D721Med (cell line): ENCODE results near the gene RNF39.

Experiments used
- DNase-seq: peaks from one replicate; pipeline ENCODE4 v3.0.0; 2011; ENCODE audit warnings: low spot score; ENCODE audit not compliant: insufficient read length
- FAIRE-seq: peaks from 2 replicates; lab custom pipeline; 2011; peaks lifted over from hg19 to GRCh38; lab: Jason Lieb, UNC
- TF ChIP-seq, protein P1 (sequence below): IDR thresholded peaks from 2 replicates; pipeline ENCODE4 v1.5.1; 2012; ENCODE audit warnings: mild to moderate bottlenecking, control low read depth; ENCODE audit not compliant: insufficient read depth; ENCODE audit errors: missing control alignments

Gene RNF39

DNA sequence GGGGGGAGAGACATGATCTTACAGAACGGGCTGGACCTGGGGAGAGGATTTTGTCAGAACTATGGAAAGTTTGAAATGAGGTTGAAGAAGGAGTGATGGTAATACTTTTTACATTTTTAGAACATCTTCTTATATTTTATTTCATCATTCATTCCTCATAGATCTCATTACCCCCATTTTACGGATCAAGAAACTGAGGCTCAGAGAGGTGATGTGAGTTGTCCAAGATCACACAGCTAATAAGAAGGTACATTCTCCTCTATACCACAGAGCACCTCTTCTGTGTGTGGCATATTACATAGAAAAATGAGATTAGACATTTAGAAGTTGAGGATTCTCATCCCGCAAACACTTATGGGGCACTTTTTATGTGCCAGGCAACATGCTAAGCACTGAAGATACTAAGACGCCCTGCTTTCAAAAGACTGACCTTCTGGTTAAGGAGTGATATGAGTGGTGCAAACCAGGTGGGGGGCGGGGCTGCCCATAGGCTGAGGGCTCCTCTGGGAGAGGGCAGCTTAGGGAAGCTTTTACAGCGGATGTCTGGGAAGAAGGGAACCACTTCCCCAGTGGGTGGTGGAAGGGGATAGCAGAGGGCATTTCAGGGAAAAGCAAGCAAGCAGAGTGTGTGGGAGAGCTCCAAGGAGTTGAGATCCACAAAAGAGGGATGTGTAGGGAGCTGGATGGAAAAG, 17.4 kb upstream of the RNF39 start:
- no peak for DNase-seq
- TF ChIP-seq, protein P1, sequence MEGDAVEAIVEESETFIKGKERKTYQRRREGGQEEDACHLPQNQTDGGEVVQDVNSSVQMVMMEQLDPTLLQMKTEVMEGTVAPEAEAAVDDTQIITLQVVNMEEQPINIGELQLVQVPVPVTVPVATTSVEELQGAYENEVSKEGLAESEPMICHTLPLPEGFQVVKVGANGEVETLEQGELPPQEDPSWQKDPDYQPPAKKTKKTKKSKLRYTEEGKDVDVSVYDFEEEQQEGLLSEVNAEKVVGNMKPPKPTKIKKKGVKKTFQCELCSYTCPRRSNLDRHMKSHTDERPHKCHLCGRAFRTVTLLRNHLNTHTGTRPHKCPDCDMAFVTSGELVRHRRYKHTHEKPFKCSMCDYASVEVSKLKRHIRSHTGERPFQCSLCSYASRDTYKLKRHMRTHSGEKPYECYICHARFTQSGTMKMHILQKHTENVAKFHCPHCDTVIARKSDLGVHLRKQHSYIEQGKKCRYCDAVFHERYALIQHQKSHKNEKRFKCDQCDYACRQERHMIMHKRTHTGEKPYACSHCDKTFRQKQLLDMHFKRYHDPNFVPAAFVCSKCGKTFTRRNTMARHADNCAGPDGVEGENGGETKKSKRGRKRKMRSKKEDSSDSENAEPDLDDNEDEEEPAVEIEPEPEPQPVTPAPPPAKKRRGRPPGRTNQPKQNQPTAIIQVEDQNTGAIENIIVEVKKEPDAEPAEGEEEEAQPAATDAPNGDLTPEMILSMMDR = no peak
- FAIRE-seq = no peak

DNA sequence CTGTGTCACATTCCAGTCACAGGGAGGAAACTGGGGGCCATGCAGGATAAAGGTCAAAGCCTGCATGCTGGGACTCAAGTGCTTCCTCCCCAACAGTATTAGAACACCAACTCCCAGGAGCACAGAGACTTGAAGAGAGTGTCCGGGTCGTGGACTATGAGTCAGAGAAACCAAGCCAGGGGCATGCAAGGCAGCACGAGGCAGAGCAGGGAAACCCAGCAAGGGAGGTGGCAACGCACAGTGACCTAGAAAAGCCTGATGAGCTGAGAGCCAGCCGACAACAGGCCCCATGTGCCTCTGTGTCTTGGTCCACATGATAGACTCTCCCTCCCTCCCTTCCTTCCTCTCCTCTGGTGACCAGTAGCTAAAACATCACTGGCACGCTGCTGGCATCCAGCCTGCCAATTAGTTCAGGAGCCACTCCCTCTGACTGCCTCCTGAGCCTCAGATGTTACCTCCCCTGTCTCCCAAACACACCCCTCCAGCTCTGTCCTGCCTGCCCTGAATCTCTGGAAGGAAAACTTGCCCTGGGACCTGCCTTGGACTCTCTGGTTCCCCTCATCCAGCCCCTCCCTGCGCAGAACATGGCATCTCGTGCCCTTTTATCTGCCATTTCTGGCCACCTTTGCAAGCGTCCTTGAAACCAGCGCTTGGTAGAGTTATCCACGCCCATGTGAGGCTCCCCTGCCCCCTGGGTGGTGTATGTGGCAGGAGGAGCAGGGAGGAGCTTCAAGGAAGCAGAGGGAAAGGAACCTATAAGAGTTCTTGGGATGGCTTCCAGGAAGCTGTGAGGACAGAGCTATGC, 16.2 kb upstream of the RNF39 start:
- FAIRE-seq (no peak), DNase-seq (no peak)
- TF ChIP-seq, protein P1 = no peak

DNA sequence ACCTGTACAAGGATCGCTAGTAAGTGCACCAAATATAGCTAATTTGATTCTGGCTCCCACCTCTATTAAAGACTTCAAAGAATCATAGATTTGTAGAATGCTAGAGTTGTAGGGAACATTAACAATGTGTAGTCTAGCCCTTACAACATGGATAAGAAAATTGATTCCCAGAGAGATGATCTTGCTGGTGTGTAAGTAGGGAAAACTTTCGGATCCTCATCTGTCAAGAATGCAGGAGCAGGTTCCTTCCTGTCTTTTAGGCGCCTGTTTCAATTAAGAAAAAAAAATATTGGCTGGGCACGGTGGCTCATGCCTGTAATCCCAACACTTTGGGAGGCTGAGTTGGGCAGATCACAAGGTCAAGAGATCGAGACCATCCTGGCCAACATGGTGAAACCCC, 12.3 kb upstream of the RNF39 start:
- TF ChIP-seq, protein P1 = no peak
- no peak for FAIRE-seq
- no peak for DNase-seq

DNA sequence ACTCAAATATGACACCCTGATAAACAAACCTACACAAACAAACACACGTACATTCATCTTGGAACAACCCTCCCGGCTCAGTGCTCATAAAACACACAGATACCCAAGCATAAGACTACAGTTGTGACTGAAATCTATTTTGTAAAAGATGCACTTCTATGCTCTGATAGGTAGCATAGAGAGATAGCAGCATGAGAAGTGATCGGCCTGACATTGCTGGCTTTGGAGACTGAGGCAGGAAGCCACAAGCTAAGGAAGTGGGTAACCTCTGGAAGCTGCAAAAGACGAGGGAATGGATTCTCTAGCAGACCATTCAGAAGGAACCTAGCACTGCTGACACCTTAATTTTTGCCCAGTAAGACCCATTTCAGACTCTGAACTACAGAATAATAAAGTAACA, 1.6 kb upstream of the RNF39 start:
- TF ChIP-seq, protein P1 = no peak
- FAIRE-seq = no peak
- DNase-seq = no peak

DNA sequence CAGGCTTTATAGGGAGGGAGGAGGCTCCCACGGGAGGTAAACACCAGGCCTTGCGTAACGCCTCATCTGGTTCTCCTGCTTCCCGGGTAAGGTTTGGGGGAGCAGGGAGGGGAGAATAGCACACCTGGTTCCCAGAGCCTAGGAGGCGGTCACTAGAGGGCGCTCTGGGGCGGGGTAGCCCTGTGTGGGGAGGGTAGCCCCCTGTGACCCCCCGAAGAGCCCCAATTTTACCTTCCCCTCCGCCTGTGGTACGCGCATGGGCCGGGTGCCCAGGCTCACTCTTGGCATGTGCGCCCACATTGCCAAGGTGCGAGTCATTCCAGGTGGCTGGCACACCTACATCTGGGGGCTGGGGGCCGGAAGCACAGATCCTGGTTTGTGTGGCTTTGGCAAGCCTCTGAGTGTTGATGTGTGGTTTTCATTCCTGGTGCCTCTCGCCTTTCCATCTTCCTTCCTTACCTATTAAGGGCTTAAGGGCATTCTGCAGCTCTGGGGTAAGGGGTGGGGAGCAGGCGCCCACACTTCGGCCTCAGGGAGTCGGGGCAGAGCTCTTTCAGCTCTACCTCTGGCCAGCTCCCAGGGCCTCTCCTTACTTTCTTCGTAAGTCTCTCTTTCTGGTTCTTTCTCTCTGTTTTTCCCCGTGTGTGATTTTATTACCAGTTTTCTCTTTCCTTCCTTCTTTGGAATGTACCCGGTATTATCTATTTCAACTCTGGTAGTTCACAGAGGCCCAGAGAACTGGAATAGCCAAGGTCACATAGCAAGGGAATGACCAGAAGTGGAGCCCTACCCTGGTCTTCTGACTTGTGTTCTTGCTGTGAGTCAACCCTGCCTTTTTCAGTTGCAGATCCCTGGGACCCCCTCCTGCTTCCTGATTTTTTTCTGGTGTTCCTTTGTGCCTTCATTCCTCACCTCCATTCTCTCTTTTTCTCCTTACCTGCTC, 492 bp upstream of the RNF39 start:
- TF ChIP-seq, protein P1 = peak; percentile 34
- no peak for FAIRE-seq
- no peak for DNase-seq

DNA sequence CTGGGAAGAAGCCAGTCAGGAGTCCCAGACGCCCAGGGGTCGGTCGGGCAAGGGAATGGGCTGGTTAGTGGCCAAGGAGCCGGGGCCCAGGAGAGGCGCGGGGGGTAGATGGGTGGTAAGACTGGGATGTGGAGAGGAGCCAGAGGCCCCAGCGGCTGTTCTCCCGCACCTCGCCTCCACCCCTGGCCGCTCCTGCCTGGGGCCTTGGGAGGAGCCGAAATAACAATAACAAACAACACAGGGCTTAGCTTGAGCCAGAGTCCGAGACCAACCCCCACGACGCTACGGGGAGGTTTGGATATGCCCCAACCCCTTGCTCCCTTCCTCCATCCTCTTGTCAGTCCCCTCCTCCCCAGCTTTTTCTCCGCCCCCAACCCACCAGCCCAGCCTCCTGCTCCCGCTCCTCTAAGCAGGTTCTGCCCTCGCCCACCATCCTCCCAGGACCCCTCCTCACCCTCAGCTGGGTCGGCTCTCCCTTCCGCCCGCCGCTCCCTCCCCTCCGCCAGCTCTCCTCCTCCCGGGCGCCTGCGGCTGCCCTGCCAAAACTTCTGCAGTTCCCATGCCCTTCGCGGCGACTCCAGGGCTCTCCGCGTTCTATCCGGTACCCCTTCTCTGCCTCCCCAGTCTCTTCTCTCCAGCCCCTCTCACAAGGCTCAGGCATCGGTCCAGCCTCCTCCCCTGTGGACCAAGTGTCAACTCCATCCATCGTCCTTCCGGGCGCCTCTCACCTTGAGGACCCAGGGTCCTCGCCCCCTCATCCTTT, 1.1 kb downstream of the RNF39 start:
- FAIRE-seq (no peak), DNase-seq (no peak)
- TF ChIP-seq, protein P1 = no peak
